ENCODE results near the gene PNPLA1. TPM values are rescaled to one million over a fixed set of nuclear protein-coding genes. Genes with fewer than 3 reads are reported as not detected.

The PNPLA1 gene
- total RNA-seq, 1 experiment from 2014 or later, result 0.10 TPM

DNA sequence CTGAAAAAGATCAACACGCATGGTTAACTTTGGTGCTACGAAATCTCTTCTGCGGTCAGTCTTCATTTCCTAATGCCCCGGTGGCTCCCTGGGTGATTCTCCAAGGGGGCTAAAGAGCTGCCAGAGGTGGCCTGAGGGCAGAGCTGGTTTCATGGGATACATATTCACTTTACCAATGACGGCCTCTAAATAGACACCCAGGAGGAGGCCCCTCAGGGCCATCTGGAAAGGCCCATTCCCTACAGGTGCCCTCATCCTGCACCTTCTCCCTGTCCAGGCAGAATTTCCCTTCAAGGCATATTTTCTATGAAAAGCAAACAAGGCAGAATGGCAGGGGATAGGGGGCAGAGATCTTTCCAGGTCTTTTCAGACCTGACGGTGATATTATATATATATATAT lies 54.3 kb downstream of the PNPLA1 start:
- Histone ChIP-seq H3K4me1 (ENCODE audit: control insufficient read depth in 1 of 2, insufficient read depth in 2 of 2, low read length in 2 of 2) (peaks cover 13 to 15% of the 10 kb centered on the region in 2 experiments; a peak in 3 of 4 replicates), H3K9me2 (ENCODE audit: insufficient read depth) (no peaks in the 10 kb centered on the region), H2AFZ (ENCODE audit: low read depth, low read length, poor library complexity, severe bottlenecking) (no peak overlapping the region), H3K27me3 (ENCODE audit: insufficient read depth, low read length) (no peaks in the 10 kb centered on the region), H3K4me3 (replicated peaks in 1 of 2; ENCODE audit: low read depth in 1 of 2, low read length in 2 of 2) (no peak overlapping the region), H3K4me2 (ENCODE audit: low read length) (no peak overlapping the region), H3K27ac (ENCODE audit: low read depth, low read length) (no peak overlapping the region), H4K20me1 (ENCODE audit: insufficient read depth) (no peaks in the 10 kb centered on the region), H3K79me2 (ENCODE audit: insufficient read depth, low read length) (no peaks in the 10 kb centered on the region), H3K36me3 (ENCODE audit: control insufficient read depth in 1 of 2, insufficient read depth in 2 of 2, low read length in 2 of 2) (no peaks in the 10 kb centered on the region), H3K9ac (ENCODE audit: low read length) (no peak overlapping the region), H3K9me3 (ENCODE audit: control insufficient read depth in 1 of 2, insufficient read depth in 1 of 2, low read depth in 1 of 2, low read length in 2 of 2) (no peaks in the 10 kb centered on the region)
- RAD21 ChIA-PET (ENCODE audit: low non-redundant PET in 1 of 2, low total read pairs in 2 of 2, uncharacterized antibody in 2 of 2, unreplicated experiment in 2 of 2), result no interaction called here
- intact Hi-C loops (cut with micrococcal nuclease), result no loop called here
- CTCF ChIA-PET, result interaction anchor here (1.0 to 1.3 kb wide), 2 partner anchors 17 to 22 kb away, joined by 3 to 5 read pairs; no protein-coding TSS in a partner anchor
- ATAC-seq (no peak), DNase-seq (ENCODE audit: low read depth, low spot score) (no peak)
- POLR2A ChIA-PET, result no interaction called here
- TF ChIP-seq YY1 (IDR thresholded peaks at IDR 0.05; ENCODE audit: extremely low read depth, insufficient replicate concordance, low read depth, low read length) (no peak), EZH2 (IDR thresholded peaks at IDR 0.05) (no peak), SRF (IDR thresholded peaks at IDR 0.05; ENCODE audit: low read depth) (no peak), TCF7L2 (IDR thresholded peaks at IDR 0.05; ENCODE audit: borderline replicate concordance, extremely low read depth, insufficient read depth, insufficient read length) (no peak), RAD21 (IDR thresholded peaks at IDR 0.05; ENCODE audit: low read depth) (no peak), JUND (IDR thresholded peaks at IDR 0.05) (no peak), SP1 (IDR thresholded peaks at IDR 0.05; ENCODE audit: low read depth) (no peak), ZNF274 (IDR thresholded peaks at IDR 0.05; ENCODE audit: low read depth, low read length) (no peak), POLR2AphosphoS5 (IDR thresholded peaks at IDR 0.05; ENCODE audit: low read depth, low read length) (no peak), EGR1 (IDR thresholded peaks at IDR 0.05; ENCODE audit: low read depth) (no peak), CBX3 (IDR thresholded peaks at IDR 0.05; ENCODE audit: low read depth) (no peak), POLR2A (IDR thresholded peaks at IDR 0.05; ENCODE audit: borderline replicate concordance, extremely low read depth, insufficient read depth, insufficient read length) (no peak), FOSL1 (IDR thresholded peaks at IDR 0.05; ENCODE audit: low read depth) (no peak), CEBPB (IDR thresholded peaks at IDR 0.05; ENCODE audit: low read depth) (no peak), EZH2phosphoT487 (IDR thresholded peaks at IDR 0.05; ENCODE audit: borderline replicate concordance) (no peak)
- TF ChIP-seq, protein P1, sequence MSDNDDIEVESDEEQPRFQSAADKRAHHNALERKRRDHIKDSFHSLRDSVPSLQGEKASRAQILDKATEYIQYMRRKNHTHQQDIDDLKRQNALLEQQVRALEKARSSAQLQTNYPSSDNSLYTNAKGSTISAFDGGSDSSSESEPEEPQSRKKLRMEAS (IDR thresholded peaks at IDR 0.05), result no peak
- TF ChIP-seq, protein P2, sequence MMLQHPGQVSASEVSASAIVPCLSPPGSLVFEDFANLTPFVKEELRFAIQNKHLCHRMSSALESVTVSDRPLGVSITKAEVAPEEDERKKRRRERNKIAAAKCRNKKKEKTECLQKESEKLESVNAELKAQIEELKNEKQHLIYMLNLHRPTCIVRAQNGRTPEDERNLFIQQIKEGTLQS (IDR thresholded peaks at IDR 0.05), result no peak
- TF ChIP-seq, protein P3, sequence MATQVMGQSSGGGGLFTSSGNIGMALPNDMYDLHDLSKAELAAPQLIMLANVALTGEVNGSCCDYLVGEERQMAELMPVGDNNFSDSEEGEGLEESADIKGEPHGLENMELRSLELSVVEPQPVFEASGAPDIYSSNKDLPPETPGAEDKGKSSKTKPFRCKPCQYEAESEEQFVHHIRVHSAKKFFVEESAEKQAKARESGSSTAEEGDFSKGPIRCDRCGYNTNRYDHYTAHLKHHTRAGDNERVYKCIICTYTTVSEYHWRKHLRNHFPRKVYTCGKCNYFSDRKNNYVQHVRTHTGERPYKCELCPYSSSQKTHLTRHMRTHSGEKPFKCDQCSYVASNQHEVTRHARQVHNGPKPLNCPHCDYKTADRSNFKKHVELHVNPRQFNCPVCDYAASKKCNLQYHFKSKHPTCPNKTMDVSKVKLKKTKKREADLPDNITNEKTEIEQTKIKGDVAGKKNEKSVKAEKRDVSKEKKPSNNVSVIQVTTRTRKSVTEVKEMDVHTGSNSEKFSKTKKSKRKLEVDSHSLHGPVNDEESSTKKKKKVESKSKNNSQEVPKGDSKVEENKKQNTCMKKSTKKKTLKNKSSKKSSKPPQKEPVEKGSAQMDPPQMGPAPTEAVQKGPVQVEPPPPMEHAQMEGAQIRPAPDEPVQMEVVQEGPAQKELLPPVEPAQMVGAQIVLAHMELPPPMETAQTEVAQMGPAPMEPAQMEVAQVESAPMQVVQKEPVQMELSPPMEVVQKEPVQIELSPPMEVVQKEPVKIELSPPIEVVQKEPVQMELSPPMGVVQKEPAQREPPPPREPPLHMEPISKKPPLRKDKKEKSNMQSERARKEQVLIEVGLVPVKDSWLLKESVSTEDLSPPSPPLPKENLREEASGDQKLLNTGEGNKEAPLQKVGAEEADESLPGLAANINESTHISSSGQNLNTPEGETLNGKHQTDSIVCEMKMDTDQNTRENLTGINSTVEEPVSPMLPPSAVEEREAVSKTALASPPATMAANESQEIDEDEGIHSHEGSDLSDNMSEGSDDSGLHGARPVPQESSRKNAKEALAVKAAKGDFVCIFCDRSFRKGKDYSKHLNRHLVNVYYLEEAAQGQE (IDR thresholded peaks at IDR 0.05; ENCODE audit: low read depth), result no peak
- no TSS peak for BruUV-seq (replicated peaks)

Data from HCT116 (cell line).